A549 (cell line): ENCODE measurements around the gene S100A9.

ENCODE experiments used
- EP300 ChIP-seq, 2 experiments: fragments of >200 bp; sonication (Bioruptor Twin); formaldehyde crosslinking; IDR thresholded peaks; 2 replicates in 1 of 2; 3 replicates in 1 of 2; pipeline ENCODE4 v1.6.1; 2016 to 2017
- NPAS2 ChIP-seq: fragments of 250-450 bp; sonication (Bioruptor Pico); IDR thresholded peaks from 2 replicates; pipeline ENCODE4 v1.8.0; 2022; ENCODE audit warnings: mild to moderate bottlenecking, moderate library complexity, borderline replicate concordance
- RAD21 ChIP-seq, 2 experiments: fragments of >200 bp in 1 of 2; sonication (Bioruptor Twin) in 1 of 2; formaldehyde crosslinking in 1 of 2; IDR thresholded peaks in 1 of 2; conservative IDR thresholded peaks in 1 of 2; 2 replicates in 1 of 2; 3 replicates in 1 of 2; pipeline ENCODE4 v1.6.1; 2012 to 2018; ENCODE audit warnings: inconsistent platforms in 1 of 2
- TF ChIP-seq, protein P1 (sequence below): fragments of >200 bp; sonication (Bioruptor Twin); formaldehyde crosslinking; IDR thresholded peaks from 3 replicates; pipeline ENCODE4 v1.5.1; 2016

GRCh38 chr1:153345187-153346076, 12.2 kb upstream of the S100A9 start:
- TF ChIP-seq NPAS2 (CRISPR knock-in tag): no peak
- TF ChIP-seq RAD21 (conservative IDR thresholded peaks at IDR 0.05 in 1 of 2, IDR thresholded peaks at IDR 0.05 in 1 of 2): no peak
- TF ChIP-seq, protein P1, sequence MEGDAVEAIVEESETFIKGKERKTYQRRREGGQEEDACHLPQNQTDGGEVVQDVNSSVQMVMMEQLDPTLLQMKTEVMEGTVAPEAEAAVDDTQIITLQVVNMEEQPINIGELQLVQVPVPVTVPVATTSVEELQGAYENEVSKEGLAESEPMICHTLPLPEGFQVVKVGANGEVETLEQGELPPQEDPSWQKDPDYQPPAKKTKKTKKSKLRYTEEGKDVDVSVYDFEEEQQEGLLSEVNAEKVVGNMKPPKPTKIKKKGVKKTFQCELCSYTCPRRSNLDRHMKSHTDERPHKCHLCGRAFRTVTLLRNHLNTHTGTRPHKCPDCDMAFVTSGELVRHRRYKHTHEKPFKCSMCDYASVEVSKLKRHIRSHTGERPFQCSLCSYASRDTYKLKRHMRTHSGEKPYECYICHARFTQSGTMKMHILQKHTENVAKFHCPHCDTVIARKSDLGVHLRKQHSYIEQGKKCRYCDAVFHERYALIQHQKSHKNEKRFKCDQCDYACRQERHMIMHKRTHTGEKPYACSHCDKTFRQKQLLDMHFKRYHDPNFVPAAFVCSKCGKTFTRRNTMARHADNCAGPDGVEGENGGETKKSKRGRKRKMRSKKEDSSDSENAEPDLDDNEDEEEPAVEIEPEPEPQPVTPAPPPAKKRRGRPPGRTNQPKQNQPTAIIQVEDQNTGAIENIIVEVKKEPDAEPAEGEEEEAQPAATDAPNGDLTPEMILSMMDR: no peak
- no peak for TF ChIP-seq EP300 (IDR thresholded peaks at IDR 0.05)
